Measurements from ENCODE around the gene CHAC1. TPM values are rescaled to one million over a fixed set of nuclear protein-coding genes. Genes with fewer than 3 reads are reported as not detected.
A peak's percentile ranks its signal among the peaks of the same experiment; 100 is the strongest.
"Not testable (repeated sequence)": the region's sequence is repeated elsewhere in the genome, so short reads cannot be mapped to it uniquely, and the experiment has no call there.

CHAC1 gene
- total RNA-seq, 1 donor from 2014 or later, result 31.8 TPM

GRCh38 chr15:40938536-40938870 lies 14.8 kb upstream of the CHAC1 start:
- ATAC-seq, result no peak

- no peak for ATAC-seq
These were observed 12.9 kb upstream of the CHAC1 start for GRCh38 chr15:40940296-40940801.

GRCh38 chr15:40941068-40941527 lies 12.2 kb upstream of the CHAC1 start:
- no peak for ATAC-seq

GRCh38 chr15:40941528-40942336 lies 11.5 kb upstream of the CHAC1 start:
- ATAC-seq, result peak; percentile 80

GRCh38 chr15:40942337-40942854 lies 10.9 kb upstream of the CHAC1 start:
- peak; percentile 3 for ATAC-seq

- no peak for ATAC-seq
These were observed 10.4 kb upstream of the CHAC1 start for GRCh38 chr15:40942878-40943277.

GRCh38 chr15:40943764-40944365 lies 9.4 kb upstream of the CHAC1 start:
- no peak for ATAC-seq

- ATAC-seq, result no peak
These were observed 8.6 kb upstream of the CHAC1 start for GRCh38 chr15:40944510-40945296.

- ATAC-seq, result no peak
These were observed 4.4 kb upstream of the CHAC1 start for GRCh38 chr15:40948706-40949473.

GRCh38 chr15:40949756-40950207 lies 3.5 kb upstream of the CHAC1 start:
- ATAC-seq, result no peak

GRCh38 chr15:40951764-40952163 lies 1.5 kb upstream of the CHAC1 start:
- no peak for ATAC-seq

- ATAC-seq, result no peak
These were observed 870 bp upstream of the CHAC1 start for GRCh38 chr15:40952301-40952900.

GRCh38 chr15:40953713-40954074 lies 423 bp downstream of the CHAC1 start:
- ATAC-seq, result no peak

GRCh38 chr15:40954158-40954848 lies 1.0 kb downstream of the CHAC1 start:
- not testable (repeated sequence) for ATAC-seq

- no peak for ATAC-seq
These were observed 2.1 kb downstream of the CHAC1 start for GRCh38 chr15:40955141-40955903.

GRCh38 chr15:40955930-40956540 lies 2.8 kb downstream of the CHAC1 start:
- ATAC-seq, result no peak

GRCh38 chr15:40956541-40956982 lies 3.3 kb downstream of the CHAC1 start:
- ATAC-seq, result no peak

GRCh38 chr15:40957041-40957555 lies 3.8 kb downstream of the CHAC1 start:
- ATAC-seq, result no peak

GRCh38 chr15:40957581-40958051 lies 4.3 kb downstream of the CHAC1 start:
- no peak for ATAC-seq
